Hematopoietic multipotent progenitor cell treated with erythropoietin and hydrocortisone succinate and interleukin-3 and kit ligand, for 8 days (in vitro differentiated cells): ENCODE data around the gene NFIB.

ENCODE experiments used
- DNase-seq: peaks from one replicate; pipeline ENCODE4 v3.0.0-alpha.2; 2015

The NFIB gene

DNA sequence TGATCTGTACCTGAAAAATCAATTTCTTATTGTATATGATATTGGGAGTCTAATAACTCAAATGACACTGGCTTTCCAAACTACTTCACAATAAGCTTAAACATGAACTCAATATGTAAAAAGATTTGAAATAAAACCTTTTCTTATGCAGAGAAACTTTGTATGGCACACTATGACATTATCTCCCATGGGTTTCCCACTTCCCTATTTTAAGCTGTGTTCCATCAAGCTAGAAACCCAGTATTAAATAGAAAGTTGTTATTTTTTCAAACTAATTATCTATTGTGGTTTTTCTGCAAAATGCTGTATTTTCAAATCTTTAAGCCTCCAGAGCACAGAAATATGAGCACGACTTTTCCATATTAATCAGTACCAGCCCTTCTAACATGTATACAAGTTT is 174.7 kb downstream of the NFIB start:
- DNase-seq: no peak

GRCh38 chr9:14136646-14137370 is 177.1 kb downstream of the NFIB start:
- DNase-seq: no peak

GRCh38 chr9:14136047-14136635 is 177.8 kb downstream of the NFIB start:
- no peak for DNase-seq

GRCh38 chr9:14135421-14135820 is 178.5 kb downstream of the NFIB start:
- DNase-seq: no peak

GRCh38 chr9:14133394-14133793 is 180.5 kb downstream of the NFIB start:
- DNase-seq: no peak

DNA sequence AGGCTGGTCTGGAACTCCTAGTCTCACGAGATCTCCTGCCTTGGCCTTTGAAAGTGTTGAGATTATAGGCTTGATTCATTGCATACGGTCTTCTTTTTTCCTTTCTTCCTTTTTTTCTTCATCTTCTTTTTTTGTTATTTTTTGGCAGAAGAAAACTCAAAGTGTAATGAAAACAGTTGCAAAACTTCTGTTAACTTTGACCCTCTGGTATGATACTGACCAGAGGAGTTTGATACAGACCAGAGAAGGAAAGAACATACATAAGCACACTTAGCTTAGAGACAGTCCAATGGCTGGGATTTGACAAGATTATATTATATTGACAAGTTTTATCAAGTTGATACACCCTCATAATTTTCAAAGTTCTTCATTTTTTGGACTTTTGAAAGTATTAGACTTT is 181.2 kb downstream of the NFIB start:
- no peak for DNase-seq

- no peak for DNase-seq
Observed at GRCh38 chr9:14131356-14132088, 182.4 kb downstream of the NFIB start.

- no peak for DNase-seq
Observed at GRCh38 chr9:14127656-14128055, 186.3 kb downstream of the NFIB start.

DNA sequence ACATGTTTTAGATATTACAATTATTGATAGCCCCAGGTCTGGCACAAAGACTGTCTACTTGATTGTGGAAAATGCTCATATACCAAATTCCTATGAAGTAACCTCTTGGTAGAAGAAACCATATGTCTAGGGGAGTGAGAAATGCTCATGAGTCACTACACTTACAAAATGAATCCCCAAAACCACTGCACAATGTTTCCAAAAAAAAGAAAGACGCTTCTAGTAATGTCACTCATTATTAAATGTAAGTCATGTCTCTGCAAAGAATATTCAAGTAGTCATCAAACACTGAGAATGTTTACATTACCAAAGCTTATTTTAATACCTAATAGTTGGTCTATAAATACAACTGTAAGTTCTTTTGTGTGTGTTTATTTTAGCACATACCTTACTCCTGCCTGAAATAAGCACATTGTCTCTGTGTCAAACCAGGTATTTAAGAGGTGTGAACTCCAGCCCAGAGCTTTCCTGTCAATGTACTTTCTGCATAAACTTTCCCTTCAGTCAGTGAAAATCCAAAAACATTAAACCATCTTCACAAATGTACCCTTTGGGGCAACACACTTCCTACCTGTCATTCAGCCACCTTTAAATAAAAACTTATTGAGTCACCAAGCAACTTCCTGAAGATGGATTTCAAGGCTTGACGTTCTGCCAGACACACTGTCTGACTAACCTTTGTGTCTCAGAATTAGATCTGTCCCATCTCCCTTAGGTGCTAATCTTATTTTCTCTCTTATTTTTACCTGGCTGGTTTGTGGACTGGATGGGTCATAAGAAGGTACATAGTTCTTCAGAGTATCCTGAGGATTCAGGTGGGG is 194.0 kb downstream of the NFIB start:
- DNase-seq: no peak

DNA sequence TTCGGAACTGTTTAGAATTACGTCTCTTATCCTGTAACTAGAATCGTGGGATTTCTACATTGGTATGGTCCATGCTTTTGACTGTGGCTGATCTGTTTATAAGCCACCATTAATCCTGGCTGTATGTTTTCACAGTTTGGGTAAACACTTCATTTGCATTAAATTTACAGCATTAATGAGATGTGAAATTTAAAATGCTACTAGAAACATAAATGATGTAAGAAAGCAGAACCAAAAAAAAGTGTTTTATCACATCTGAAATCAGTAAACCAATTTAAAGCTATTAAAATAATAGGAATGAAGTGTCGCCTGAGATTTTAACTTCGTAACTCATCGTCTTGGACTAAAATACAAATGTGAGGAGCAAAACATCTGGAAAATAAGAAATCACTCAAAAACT is 201.7 kb downstream of the NFIB start:
- DNase-seq: no peak

DNA sequence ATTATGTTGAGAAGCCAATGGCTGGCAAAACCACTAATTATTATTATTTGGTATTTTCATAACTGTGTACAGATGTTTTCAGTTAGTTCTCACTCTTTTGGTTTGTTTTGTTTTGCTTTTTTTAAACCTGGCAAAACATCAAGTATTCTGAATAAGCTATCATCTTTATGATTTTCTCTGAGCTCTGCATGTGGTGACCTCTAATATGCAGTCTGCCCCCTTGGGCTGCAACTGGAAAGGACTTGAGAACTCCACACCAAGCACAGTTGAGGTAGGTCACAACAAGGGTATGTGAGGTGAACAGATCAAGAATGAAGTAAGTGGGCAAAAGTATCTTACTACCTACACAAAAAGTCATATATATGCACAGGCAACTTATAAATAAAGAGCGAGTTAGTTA is 202.2 kb downstream of the NFIB start:
- DNase-seq: no peak

DNA sequence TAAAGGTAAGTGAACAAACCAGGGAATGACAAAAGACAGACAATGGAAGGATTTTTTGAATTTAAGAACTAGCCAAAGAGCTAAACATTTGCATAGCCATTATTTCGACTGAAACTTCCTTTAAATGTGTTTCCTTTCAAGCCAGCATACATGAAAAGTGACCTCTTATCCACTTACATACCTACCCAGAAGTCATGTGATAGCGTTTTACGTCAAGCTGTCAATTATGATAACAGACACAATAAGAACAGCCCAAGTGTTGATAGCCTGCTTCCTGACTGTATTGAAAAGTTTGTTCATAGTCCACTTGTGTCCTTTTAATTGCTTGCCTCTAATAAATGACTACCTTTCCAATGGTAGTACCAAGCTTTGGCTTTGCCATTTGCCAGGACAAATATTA is 206.0 kb downstream of the NFIB start:
- DNase-seq: peak; percentile 59

DNA sequence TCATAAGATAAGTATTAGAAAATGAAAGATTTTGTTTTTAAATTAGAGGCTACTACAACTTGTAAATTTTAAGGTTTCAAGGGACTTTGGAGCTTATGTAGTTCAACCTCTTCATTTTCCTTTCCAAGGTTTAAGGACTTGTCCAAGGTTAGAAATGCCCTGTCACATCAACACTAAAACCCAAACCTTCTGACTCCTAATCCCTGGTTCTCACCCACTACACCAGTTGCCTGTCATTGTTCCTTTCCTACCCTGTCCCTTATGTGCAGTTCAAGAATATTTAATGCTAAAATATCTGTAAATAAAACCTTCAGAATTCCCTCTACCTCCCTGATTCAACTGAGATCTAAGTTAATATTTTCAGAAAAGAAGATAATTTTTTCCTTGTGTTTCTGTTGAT is 206.4 kb downstream of the NFIB start:
- DNase-seq: no peak

GRCh38 chr9:14106699-14107098 is 207.2 kb downstream of the NFIB start:
- no peak for DNase-seq

GRCh38 chr9:14104496-14104895 is 209.4 kb downstream of the NFIB start:
- no peak for DNase-seq

- DNase-seq: no peak
Observed at GRCh38 chr9:14103115-14103514, 210.8 kb downstream of the NFIB start.

GRCh38 chr9:14099737-14100136 is 214.2 kb downstream of the NFIB start:
- DNase-seq: no peak

GRCh38 chr9:14098486-14099180 is 215.3 kb downstream of the NFIB start:
- DNase-seq: no peak

DNA sequence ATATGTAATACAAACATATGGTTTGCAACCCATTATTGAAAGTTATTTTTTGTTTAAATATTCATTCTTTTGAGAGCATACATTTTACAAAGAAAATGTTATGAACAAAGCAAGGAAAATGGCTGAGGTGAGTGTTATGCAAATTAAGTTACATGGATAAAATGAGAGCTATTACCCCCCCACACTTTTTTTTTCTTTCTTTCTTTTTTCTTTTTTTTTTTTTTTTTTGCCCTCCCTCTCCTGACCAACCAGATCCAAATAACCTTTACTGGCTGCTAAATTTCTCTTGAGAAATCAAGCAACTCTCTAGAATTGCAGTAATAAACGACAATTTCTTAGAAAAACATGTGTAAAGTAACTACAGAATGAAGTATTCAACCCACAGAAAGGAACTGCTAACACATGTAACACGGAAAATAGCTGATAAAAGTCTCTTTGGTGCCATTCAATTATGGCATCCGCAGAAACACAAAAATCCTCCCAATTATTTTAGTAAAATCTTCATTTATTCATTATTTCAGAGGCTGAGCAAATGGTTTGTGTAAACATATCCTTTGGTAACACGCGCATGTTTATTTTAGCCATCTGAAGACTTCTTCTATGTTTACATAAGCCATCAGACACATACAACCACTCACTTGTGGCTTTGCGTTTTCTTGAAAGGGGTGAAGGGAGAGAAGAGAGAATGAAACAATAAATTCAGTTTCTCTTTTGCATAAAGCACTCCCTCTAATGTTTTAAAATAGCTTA is 216.1 kb downstream of the NFIB start:
- no peak for DNase-seq

DNA sequence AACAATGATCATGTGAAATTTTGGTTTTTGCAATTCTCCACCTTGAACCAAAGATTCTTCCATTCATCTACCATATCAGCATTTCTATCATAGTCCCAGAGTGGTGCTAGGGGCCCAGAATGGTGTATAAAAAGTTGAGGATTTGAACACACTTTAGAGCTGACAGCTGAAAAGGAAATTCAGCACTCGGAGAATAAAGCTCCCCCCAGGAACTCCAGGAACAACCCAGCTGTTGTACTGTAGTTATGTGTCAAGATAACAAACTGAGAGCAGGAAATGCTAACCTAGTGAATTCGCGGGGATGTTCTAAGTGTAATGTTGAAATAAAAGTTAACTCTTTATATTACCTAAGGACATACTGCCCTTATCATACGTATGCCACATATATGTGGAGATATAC is 216.7 kb downstream of the NFIB start:
- no peak for DNase-seq

GRCh38 chr9:14096258-14096922 is 217.6 kb downstream of the NFIB start:
- DNase-seq: no peak
